ENCODE results near the gene C2orf78. TPM values are rescaled to one million over a fixed set of nuclear protein-coding genes. Genes with fewer than 3 reads are reported as not detected.

Gene C2orf78
- total RNA-seq, 6 experiments from 2014 or later = not detected

DNA sequence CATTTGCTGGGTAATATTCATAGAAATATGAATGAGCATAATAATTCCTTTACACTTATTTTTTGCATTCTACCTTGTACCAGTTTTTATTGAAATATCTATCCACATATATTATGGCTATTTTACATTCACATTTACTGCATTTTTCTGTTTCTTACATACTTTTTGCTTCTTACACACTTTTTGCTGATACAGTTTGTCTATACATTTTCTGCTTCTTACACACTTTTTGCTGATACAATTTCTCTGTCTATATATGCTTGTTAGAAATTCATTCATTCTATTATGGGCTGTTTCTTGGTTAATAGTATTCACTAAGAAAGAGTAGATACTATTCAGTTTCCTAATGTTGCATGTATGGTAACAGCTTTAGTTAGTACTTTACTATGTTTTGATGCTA is 27.9 kb downstream of the C2orf78 start:
- no peaks in the 10 kb centered on the region for H3K36me3 Mint-ChIP-seq (ENCODE audit: low read depth)
- H3K27me3 Mint-ChIP-seq (ENCODE audit: insufficient read depth) = peaks cover 34% of the 10 kb centered on the region
- H3K4me1 Mint-ChIP-seq (ENCODE audit: low read depth) = no peaks in the 10 kb centered on the region
- no peak overlapping the region for H3K27ac Mint-ChIP-seq
- H3K4me3 Mint-ChIP-seq = no peak overlapping the region
- no peaks in the 10 kb centered on the region for H3K9me3 Mint-ChIP-seq
- TF ChIP-seq, protein P1, sequence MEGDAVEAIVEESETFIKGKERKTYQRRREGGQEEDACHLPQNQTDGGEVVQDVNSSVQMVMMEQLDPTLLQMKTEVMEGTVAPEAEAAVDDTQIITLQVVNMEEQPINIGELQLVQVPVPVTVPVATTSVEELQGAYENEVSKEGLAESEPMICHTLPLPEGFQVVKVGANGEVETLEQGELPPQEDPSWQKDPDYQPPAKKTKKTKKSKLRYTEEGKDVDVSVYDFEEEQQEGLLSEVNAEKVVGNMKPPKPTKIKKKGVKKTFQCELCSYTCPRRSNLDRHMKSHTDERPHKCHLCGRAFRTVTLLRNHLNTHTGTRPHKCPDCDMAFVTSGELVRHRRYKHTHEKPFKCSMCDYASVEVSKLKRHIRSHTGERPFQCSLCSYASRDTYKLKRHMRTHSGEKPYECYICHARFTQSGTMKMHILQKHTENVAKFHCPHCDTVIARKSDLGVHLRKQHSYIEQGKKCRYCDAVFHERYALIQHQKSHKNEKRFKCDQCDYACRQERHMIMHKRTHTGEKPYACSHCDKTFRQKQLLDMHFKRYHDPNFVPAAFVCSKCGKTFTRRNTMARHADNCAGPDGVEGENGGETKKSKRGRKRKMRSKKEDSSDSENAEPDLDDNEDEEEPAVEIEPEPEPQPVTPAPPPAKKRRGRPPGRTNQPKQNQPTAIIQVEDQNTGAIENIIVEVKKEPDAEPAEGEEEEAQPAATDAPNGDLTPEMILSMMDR (IDR thresholded peaks at IDR 0.05) = no peak
- no peak for DNase-seq

DNA sequence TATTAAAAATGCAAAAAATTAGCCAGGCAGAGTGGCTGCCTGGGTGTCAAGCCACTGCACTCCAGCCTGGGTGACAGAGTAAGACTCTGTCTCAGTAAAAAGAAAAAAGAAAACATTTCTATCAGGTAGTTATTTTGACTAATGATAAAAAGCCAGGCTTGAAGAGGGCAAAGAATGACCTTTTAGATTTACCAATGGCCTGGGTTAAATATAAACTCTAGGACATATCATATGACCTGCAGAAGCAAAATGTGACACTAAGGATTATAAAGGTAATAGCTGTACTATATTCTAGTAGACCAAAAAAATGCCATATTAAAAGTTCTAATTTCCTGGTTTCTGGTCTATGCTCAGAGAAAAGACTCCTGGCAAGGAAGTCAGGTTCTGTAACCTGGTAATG is 28.7 kb downstream of the C2orf78 start:
- Mint-ChIP-seq H3K27me3 (ENCODE audit: insufficient read depth) (peaks cover 37% of the 10 kb centered on the region), H3K36me3 (ENCODE audit: low read depth) (no peaks in the 10 kb centered on the region), H3K27ac (no peak overlapping the region), H3K9me3 (no peaks in the 10 kb centered on the region), H3K4me3 (no peak overlapping the region), H3K4me1 (ENCODE audit: low read depth) (no peaks in the 10 kb centered on the region)
- DNase-seq = no peak
- TF ChIP-seq, protein P1 (IDR thresholded peaks at IDR 0.05) = no peak

DNA sequence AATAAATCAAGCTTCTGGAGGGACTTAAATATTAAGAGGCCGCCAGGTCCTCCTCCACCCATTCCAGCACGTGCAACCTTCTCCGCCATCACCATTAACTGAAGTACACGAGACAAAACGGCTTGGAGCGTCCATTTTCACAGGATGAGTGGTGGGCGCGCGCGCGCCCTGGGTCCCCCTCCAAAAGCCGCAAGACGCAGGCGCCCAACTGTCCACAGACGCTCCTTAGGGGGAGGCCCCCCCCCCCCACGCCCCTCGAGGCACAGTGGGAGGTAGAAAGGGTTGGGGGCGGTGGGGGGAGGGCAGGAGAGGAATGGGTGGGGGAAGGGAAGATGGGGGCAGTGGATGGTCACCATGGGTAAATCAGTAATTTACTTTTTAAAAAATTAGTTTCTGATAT is 34.3 kb downstream of the C2orf78 start:
- TF ChIP-seq, protein P1 (IDR thresholded peaks at IDR 0.05) = no peak
- peaks cover 41% of the 10 kb centered on the region for H3K27me3 Mint-ChIP-seq (ENCODE audit: insufficient read depth)
- no peak overlapping the region for H3K27ac Mint-ChIP-seq
- peaks cover 3% of the 10 kb centered on the region for H3K4me1 Mint-ChIP-seq (ENCODE audit: low read depth)
- no peaks in the 10 kb centered on the region for H3K9me3 Mint-ChIP-seq
- no peak for DNase-seq
- no peaks in the 10 kb centered on the region for H3K36me3 Mint-ChIP-seq (ENCODE audit: low read depth)
- H3K4me3 Mint-ChIP-seq = no peak overlapping the region

DNA sequence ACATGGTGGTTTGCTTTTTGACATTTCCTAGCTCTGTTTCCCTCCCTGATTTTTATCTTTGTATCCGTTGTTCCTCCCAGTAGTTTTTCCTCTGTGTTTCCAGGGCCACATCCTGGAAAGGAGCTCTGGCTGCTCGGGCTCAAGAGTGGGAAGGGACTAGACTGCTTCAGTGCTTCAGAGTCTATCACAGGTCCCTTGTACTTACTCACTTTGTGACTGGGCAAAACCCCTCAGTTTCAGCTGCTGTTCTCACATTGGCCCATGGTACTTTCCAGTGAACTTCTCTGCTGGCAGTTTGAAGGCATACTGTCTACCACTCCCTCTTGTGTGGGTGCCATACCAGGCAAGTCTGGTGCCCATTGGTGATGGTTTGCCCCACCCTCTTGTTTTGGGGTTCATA is 37.2 kb downstream of the C2orf78 start:
- TF ChIP-seq, protein P1 (IDR thresholded peaks at IDR 0.05) = no peak
- peaks cover 7% of the 10 kb centered on the region for H3K4me1 Mint-ChIP-seq (ENCODE audit: low read depth)

DNA sequence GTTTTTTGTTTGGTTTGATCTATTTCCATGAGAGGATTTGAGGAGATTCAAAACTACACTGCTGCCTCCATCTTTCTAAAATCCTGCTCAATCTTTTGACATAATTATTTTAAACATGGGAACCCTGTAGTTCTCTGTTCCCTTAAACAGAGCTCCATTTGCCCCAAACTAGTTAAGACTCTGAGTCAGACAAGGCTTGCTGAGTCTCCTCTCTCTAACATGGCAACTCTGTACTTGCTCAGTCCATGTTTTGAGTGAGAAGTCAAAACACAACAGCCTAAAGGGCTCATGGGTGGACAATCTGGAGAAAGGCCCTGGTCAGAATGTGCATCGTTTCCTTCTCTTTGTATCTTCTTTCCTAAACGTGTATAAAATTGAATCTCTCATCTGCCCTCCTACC is 37.7 kb downstream of the C2orf78 start:
- Mint-ChIP-seq H3K4me1 (ENCODE audit: low read depth) (peaks cover 7% of the 10 kb centered on the region), H3K27me3 (ENCODE audit: insufficient read depth) (peaks cover 18% of the 10 kb centered on the region), H3K9me3 (no peaks in the 10 kb centered on the region), H3K27ac (no peak overlapping the region), H3K36me3 (ENCODE audit: low read depth) (no peaks in the 10 kb centered on the region), H3K4me3 (no peak overlapping the region)
- no peak for DNase-seq
- TF ChIP-seq, protein P1 (IDR thresholded peaks at IDR 0.05) = no peak

More for the DNA sequence above, 37.2 kb downstream of the C2orf78 start:
- H3K27ac Mint-ChIP-seq = no peak overlapping the region
- DNase-seq = no peak
- no peaks in the 10 kb centered on the region for H3K36me3 Mint-ChIP-seq (ENCODE audit: low read depth)
- H3K4me3 Mint-ChIP-seq = no peak overlapping the region
- H3K27me3 Mint-ChIP-seq (ENCODE audit: insufficient read depth) = peaks cover 20% of the 10 kb centered on the region
- H3K9me3 Mint-ChIP-seq = no peaks in the 10 kb centered on the region

DNA sequence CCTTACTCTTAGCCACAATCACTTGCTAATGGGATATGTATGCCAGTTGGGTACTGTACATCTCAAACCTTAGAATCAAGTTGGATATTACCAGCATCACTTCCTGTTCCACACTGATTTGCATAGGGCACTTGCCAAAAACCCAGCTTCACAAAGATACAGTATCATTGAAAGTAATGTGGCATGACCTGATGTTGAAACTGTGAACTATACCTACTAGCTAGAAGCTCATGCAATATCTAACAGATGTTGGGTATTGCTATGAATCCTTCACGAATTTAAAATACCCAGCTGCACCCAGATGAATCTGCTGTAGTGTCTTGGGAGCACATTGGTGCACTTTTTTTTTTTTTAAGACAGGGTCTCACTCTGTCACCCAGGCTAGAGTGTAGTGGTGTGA is 38.3 kb downstream of the C2orf78 start:
- Mint-ChIP-seq H3K4me3 (no peak overlapping the region), H3K27me3 (ENCODE audit: insufficient read depth) (peaks cover 17% of the 10 kb centered on the region), H3K27ac (no peak overlapping the region), H3K4me1 (ENCODE audit: low read depth) (peaks cover 7% of the 10 kb centered on the region), H3K9me3 (no peaks in the 10 kb centered on the region), H3K36me3 (ENCODE audit: low read depth) (no peaks in the 10 kb centered on the region)
- no peak for DNase-seq
- TF ChIP-seq, protein P1 (IDR thresholded peaks at IDR 0.05) = no peak
